GM12891 (cell line): ENCODE results near the gene API5.
A peak's percentile ranks its signal among the peaks of the same experiment; 100 is the strongest.

ENCODE experiments used
- DNase-seq: peaks from one replicate; pipeline ENCODE4 v3.0.0; 2011; ENCODE audit warnings: low spot score; ENCODE audit not compliant: insufficient read length
- FAIRE-seq: peaks from 2 replicates; lab custom pipeline; 2011; peaks lifted over from hg19 to GRCh38; lab: Jason Lieb, UNC
- PAX5 ChIP-seq: IDR thresholded peaks from 2 replicates; pipeline ENCODE4 v1.6.1; 2011; ENCODE audit warnings: low read length, moderate library complexity, mild to moderate bottlenecking; ENCODE audit not compliant: insufficient read depth, severe bottlenecking
- POLR2A ChIP-seq: IDR thresholded peaks from 2 replicates; pipeline ENCODE4 v1.6.1; 2011; ENCODE audit warnings: low read depth, low read length, control low read depth
- POLR2AphosphoS5 ChIP-seq: IDR thresholded peaks from 2 replicates; pipeline ENCODE4 v1.6.1; 2011; ENCODE audit warnings: low read depth, low read length, control low read depth
- POU2F2 ChIP-seq: IDR thresholded peaks from 2 replicates; pipeline ENCODE4 v1.6.1; 2011; ENCODE audit warnings: low read depth, mild to moderate bottlenecking, control low read depth, low read length, moderate library complexity
- SPI1 ChIP-seq: IDR thresholded peaks from 2 replicates; pipeline ENCODE4 v1.6.1; 2011; ENCODE audit warnings: low read depth, low read length, control low read depth
- TAF1 ChIP-seq: IDR thresholded peaks from 2 replicates; pipeline ENCODE4 v1.6.1; 2011; ENCODE audit warnings: low read depth, low read length, control low read depth

Gene API5

DNA sequence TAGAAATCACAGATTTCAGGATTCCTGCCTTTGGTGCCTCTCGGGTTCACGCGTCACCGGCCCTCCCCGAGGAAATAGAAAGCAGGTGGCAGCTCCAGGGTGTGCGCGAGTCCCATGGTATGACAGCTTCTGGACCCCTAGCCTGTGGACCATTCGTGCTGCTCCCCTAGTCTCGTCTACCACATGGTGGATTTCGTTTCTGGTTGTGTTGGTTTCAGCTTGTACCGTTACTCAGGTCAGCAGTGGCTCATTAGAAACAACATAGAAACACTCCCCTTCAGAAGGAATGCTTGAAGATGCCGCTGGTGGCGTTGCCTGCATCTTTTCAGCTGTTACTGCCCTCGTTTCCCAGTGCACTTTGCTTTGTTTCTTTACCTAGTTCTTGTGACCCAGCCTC lies 47.6 kb downstream of the API5 start:
- DNase-seq, result peak; percentile 24
- TF ChIP-seq TAF1 (no peak), PAX5 (no peak), POLR2AphosphoS5 (no peak), POU2F2 (no peak), SPI1 (no peak), POLR2A (no peak)
- FAIRE-seq, result peak; percentile 90

DNA sequence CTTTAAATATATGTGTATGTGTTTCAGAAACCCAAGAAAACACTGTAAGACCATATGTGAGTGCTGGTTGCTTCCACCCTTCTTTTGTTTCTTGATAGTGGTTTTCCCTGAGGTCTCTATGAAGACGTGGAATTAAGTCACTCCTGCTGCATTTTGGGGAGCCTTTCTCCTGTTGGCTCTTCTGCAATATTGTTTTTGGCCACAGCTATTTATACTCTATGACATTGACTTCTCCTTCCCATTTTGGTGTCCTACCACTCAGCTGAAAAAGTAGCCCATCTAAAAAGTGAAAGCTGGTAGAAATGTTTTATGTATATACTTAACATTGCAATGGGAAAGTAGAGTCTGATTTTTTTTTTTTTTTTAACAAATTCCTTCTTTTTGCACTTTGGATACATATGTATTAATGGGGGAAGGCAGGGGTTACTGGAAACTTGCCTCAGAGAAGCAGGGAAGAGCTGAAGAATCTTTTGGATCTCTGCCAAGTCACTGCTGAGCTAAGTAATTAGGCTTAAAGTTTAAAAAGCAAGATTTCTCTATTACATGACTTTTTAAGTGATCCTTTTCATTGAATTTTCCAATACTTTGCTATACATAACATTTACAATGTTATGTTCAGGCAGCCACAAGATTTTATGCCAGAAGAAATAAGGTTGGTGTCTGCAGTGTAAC lies 48.7 kb downstream of the API5 start:
- DNase-seq, result no peak

DNA sequence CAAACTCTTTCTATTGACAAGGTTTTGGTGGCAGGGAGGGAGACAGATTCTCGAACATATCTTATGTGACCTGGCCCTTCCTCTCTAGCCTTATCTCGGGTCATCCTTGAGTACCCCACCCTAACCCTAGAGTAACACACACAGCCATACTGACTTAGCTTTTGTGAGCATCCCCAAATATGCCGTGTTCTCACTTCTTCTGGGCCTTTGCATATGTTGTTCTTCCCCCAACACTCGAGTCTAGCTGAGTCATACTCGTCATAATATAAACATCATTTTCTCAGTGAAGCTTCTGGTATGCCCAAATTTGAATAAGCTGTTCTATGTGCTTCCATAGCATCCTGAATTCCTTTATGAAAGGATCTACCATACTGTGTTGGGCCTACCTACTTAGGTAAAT lies 54.9 kb downstream of the API5 start:
- DNase-seq (no peak), FAIRE-seq (no peak)
- no peak for TF ChIP-seq POLR2AphosphoS5
- peak; percentile 57; the same call in 1 of the 2 replicates for TF ChIP-seq POU2F2

More for the DNA sequence above, 48.7 kb downstream of the API5 start:
- TF ChIP-seq POU2F2 (no peak), TAF1 (no peak), SPI1 (no peak), POLR2A (no peak), PAX5 (no peak), POLR2AphosphoS5 (no peak)
- FAIRE-seq, result no peak

DNA sequence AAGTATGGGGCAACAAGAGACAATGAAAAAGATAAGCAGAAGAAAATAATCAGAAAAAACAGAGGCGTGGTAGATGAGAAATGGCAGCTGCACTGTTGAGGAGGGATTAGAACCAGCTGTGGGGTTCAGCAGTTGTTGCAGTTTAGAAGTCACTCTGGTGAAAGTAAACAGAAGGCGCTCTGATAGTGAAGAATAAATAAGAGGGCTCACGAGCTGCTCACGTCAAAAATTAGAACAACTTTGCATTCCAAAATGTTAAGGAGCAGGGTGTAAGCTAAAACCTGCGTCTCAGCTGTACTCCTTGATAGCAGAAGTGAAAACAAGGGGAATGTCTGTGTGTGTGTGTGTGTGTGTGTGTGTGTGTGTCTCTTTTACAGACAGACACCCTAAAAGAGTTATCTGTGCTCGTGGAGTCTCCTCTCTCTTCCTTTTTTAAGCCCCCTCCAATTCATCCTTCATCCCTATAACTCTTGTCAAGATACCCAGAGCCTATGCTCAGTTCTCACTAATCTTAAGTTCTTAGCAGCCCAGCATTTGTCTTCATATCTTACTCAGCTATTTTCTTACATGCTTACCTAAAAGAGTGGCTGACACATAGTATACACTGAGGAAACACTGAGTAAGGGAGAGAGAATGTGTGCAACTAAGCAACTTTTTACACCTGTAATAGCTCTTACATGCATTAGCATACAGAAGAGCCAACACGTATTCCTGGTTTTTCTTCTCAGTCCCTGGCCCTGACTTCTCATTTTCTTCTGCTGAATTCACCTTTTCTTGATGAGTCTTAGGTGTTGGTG lies 55.8 kb downstream of the API5 start:
- FAIRE-seq (peak; percentile 76), DNase-seq (no peak)
- no peak for TF ChIP-seq PAX5
- TF ChIP-seq SPI1, result peak; percentile 94

DNA sequence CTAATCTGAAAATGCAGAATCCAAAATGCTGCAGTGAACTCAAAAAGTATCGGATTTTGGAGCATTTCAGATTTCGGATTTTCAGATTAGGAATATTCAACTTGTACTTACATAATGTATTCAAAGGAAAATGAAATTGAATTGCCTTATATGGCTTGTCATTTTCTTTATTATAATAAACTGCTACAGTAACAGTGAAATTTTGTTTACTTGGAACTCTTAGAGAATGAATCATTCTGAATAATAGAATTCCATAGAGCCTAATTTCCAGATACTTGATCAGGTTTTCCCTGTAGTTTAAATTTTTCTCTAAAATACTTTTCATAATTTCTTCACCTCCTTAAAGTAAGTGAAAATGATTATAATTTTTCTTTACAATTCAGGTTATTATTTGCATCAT lies 64.3 kb downstream of the API5 start:
- TF ChIP-seq POU2F2, result no peak
- no peak for TF ChIP-seq POLR2A
- TF ChIP-seq POLR2AphosphoS5, result no peak
- FAIRE-seq (no peak), DNase-seq (no peak)

DNA sequence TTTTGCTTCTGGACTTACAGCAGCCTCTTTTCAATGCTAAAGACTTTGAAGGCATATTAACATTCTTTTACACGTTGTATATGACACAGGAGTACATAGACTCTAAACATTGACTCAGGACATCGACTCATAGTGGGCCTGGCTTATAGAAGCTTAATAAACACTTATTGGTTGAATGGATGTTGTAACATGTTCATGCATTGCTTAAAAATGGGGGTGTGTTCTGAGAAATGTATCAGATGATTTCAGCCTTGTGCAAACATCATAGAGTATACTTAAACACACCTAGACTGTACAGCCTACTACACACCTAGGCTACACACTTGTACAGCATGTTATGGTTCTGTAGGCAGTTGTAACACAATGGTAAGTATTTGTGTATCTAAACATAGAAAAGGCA lies 64.8 kb downstream of the API5 start:
- no peak for FAIRE-seq
- TF ChIP-seq POLR2A, result no peak
- TF ChIP-seq POLR2AphosphoS5, result no peak
- TF ChIP-seq PAX5, result no peak
- no peak for TF ChIP-seq POU2F2
- no peak for DNase-seq

DNA sequence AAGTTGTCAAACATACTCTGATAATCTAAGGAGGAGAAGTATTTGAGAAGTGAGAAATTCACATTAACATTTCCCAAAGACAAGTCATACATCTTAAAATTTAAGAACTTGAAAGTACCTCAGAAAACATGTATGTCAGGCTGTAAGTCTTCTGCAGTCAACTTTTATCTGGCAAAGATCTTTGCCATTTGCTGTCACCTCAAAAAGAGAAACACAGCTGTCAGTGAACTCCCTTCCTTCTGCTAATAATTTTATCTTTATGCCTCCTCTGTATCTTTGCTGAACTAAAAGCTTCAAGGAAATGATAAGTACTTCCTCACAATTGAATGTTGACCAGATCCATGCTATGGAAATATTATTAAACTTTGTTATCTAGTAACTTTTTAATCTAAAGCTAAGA lies 65.6 kb downstream of the API5 start:
- TF ChIP-seq POU2F2 (no peak), POLR2AphosphoS5 (no peak), PAX5 (no peak), TAF1 (no peak), SPI1 (no peak), POLR2A (no peak)
- DNase-seq (no peak), FAIRE-seq (no peak)

DNA sequence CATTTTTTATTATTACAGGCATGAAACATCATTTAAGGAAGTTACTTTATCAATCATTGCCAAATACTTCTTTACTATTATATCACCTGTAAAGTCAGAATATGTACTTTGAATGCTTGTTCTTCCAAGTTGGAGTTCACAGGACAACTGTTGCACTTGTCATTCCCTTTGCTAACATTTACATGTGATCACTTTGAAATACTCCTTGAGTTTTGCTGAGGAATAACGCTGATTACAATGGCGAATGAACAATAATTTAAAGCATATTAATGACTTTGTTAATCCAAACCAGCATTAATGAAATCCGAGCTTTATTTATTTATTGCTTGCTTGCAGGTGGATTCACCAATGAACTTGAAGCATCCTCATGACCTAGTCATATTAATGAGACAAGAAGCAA lies 67.1 kb downstream of the API5 start:
- TF ChIP-seq POLR2AphosphoS5 (no peak), POU2F2 (no peak), SPI1 (no peak), POLR2A (no peak), PAX5 (no peak), TAF1 (no peak)
- no peak for FAIRE-seq
- DNase-seq, result no peak

DNA sequence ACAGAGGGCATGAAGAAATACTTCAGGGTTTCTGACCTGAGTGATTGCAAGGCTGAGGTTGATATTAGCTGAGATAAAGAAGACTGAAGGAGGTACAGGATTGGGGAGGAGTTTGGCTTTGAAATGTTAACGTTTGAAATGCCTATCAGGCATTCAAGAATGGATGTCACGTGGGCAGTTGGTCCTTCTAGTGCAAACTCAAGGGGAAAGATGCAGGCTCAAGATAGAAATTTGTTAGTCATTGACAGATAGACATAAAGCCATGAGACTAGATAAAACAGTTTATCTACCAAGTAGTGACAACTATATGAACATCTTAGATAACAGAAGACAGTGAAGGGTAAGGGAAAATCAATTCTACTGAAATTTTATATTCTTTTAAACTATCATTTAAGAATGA lies 70.0 kb downstream of the API5 start:
- FAIRE-seq (no peak), DNase-seq (no peak)
- TF ChIP-seq POU2F2 (no peak), POLR2A (no peak)

DNA sequence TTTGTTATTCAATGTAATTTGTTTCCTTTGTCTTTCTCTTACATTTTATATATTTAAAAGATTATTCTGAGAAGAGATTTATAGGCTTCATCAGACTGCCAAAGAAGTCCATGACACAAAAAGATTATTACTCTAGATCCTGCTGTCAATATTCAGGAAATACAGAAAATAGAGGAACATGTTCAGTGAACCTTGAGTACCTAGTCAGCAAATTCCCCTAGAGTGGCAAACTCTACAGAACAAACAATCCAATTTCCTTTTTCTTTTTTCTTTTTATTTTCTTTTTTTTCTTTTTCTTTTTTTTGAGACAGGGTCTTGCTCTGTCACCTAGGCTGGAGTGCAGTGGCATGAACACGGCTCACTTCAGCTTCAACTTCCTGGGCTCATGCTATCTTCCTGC lies 70.8 kb downstream of the API5 start:
- no peak for TF ChIP-seq POU2F2
- no peak for TF ChIP-seq POLR2AphosphoS5
- no peak for TF ChIP-seq PAX5
- DNase-seq (no peak), FAIRE-seq (no peak)

DNA sequence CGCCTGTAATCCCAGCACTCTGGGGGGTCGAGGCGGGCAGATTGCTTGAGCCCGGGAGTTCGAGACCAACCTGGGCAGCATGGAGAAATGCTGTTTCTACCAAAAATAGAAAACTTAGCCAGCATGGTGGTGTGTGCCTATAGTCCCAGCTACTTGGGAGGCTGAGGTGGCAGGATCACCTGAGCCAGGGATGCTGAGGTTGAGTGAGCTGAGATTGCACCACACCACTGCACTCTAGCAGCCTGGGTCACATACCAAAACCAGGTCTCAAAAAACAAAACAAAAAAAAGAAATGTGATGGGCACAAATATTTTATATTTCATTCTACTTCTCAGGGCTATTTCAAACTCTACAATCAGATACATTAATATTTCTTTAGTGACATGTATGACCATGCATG lies 72.6 kb downstream of the API5 start:
- TF ChIP-seq POU2F2 (no peak), SPI1 (no peak), TAF1 (no peak), PAX5 (no peak), POLR2AphosphoS5 (no peak), POLR2A (no peak)
- FAIRE-seq (no peak), DNase-seq (no peak)
